SK-N-SH treated with all-trans-retinoic acid at 6 μM for 48 hours (cell line): ENCODE data around the gene TMEM119.

Experiments
- OSR1 ChIP-seq: fragments of 250-450 bp; sonication (Bioruptor Pico); IDR thresholded peaks from 2 replicates; pipeline ENCODE4 v1.8.0; 2022; ENCODE audit warnings: moderate library complexity, mild to moderate bottlenecking, inconsistent platforms
- ZNF565 ChIP-seq: fragments of 450-650 bp; formaldehyde crosslinking; conservative IDR thresholded peaks from 2 replicates; pipeline ENCODE4 v1.5.0; 2020; ENCODE audit warnings: low read depth, mild to moderate bottlenecking, moderate library complexity

DNA sequence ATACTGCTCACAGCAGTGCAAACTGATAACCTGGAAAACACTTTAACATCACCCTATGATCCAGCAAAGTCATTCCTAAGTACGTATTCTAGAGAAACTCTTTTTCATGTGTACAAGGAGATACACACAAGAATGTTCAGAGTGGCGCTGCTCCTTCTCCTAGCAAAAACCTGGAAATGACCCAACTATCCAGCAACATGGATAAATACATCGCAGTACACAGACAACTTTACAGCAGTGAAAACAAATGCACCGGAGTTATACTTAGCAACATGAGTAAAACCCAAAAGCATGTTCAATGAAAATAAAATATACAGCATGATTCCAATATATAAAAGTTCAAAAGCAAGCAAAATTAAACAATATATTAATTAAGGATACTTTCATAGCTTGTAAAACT lies 55.6 kb downstream of the TMEM119 start:
- TF ChIP-seq OSR1 (CRISPR knock-in tag): no peak
- no peak for TF ChIP-seq ZNF565 (CRISPR knock-in tag)
